Thyroid gland (tissue), 4 donors: ENCODE measurements around the gene VRK3.

ENCODE experiments used
- CTCF ChIP-seq, 6 experiments: fragments of 200-600 bp in 3 of 6; fragments of 450-650 bp in 3 of 6; sonication (generic) in 3 of 6; IDR thresholded peaks; one replicate each; pipeline ENCODE4 v1.5.1; 2016 to 2019; ENCODE audit warnings: antibody characterized with exemption in 6 of 6, mild to moderate bottlenecking in 2 of 6, inconsistent platforms in 1 of 6, moderate library complexity in 1 of 6
- POLR2A ChIP-seq, 2 donors: fragments of 450-650 bp; IDR thresholded peaks; one replicate each; pipeline ENCODE4 v1.6.1; 2017; ENCODE audit warnings: antibody characterized with exemption in 2 of 2, mild to moderate bottlenecking in 2 of 2, moderate library complexity in 1 of 2

GRCh38 chr19:50044922-50045321 lies 19.8 kb upstream of the VRK3 start:
- TF ChIP-seq CTCF (IDR thresholded peaks at IDR 0.05) (no peak), POLR2A (IDR thresholded peaks at IDR 0.05) (no peak)
